Neural progenitor cell (in vitro differentiated cells): ENCODE measurements around the gene IPO13.

Experiments used
- EZH2 ChIP-seq: fragments of 200-600 bp; sonication (generic); IDR thresholded peaks from 2 replicates; pipeline ENCODE4 v1.6.1; 2017; ENCODE audit warnings: antibody characterized with exemption, mild to moderate bottlenecking, moderate library complexity
- TF ChIP-seq, protein P1 (sequence below): fragments of 200-600 bp; sonication (generic); IDR thresholded peaks from 2 replicates; pipeline ENCODE4 v1.5.1; 2017; ENCODE audit warnings: antibody characterized with exemption, mild to moderate bottlenecking

DNA sequence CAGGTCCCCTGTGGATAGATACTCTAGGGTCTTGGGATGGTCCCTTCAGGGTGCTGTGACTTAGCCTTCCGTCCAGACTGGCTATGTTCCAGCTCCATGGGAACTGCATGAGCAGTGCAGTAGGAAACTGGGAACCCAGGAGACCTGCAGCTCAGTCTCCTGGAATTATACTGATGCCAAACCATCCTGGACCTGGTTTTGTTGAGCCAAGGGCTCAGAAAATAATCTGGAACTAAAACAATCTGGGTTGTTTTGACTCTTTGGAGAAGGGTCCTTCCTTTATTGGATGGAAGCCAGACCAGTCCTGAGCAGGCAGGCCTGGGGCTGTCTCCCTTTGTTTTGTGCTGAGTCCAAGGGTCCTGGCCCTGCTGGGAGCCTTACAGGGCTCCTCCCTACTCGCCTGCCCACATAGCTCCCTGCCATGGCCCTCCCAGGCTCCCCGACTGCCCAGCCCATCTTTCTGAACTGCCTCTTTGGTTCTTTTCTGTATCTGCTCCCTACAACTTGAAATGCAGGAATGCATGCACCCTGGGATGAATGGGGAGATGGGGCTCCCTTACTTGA lies 1.2 kb downstream of the IPO13 start:
- no peak for TF ChIP-seq EZH2
- TF ChIP-seq, protein P1, sequence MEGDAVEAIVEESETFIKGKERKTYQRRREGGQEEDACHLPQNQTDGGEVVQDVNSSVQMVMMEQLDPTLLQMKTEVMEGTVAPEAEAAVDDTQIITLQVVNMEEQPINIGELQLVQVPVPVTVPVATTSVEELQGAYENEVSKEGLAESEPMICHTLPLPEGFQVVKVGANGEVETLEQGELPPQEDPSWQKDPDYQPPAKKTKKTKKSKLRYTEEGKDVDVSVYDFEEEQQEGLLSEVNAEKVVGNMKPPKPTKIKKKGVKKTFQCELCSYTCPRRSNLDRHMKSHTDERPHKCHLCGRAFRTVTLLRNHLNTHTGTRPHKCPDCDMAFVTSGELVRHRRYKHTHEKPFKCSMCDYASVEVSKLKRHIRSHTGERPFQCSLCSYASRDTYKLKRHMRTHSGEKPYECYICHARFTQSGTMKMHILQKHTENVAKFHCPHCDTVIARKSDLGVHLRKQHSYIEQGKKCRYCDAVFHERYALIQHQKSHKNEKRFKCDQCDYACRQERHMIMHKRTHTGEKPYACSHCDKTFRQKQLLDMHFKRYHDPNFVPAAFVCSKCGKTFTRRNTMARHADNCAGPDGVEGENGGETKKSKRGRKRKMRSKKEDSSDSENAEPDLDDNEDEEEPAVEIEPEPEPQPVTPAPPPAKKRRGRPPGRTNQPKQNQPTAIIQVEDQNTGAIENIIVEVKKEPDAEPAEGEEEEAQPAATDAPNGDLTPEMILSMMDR: no peak
